SK-N-SH (cell line): Measurements from ENCODE around the gene ACSS1.

Source experiments
- CTCF ChIP-seq: fragments of 200-600 bp; sonication (generic); IDR thresholded peaks from 2 replicates; pipeline ENCODE4 v1.6.1; 2017; ENCODE audit warnings: antibody characterized with exemption, mild to moderate bottlenecking, moderate library complexity
- EP300 ChIP-seq, 2 experiments: IDR thresholded peaks; 2 replicates each; pipeline versions ENCODE4 v1.4.0 to v1.6.1; 2012; ENCODE audit warnings: borderline replicate concordance in 1 of 2, low read depth in 1 of 2, low read length in 1 of 2
- GABPA ChIP-seq: IDR thresholded peaks from 2 replicates; pipeline ENCODE4 v1.4.0; 2012; ENCODE audit warnings: low read depth, mild to moderate bottlenecking
- MAX ChIP-seq: IDR thresholded peaks from 2 replicates; pipeline ENCODE4 v1.4.0; 2012; ENCODE audit warnings: low read depth
- MXI1 ChIP-seq: IDR thresholded peaks from 2 replicates; pipeline ENCODE4 v1.6.1; 2012; ENCODE audit warnings: mild to moderate bottlenecking, low read depth, low read length, improper control_type of control experiment
- POLR2AphosphoS5 ChIP-seq: IDR thresholded peaks from 2 replicates; pipeline ENCODE4 v1.6.1; 2012; ENCODE audit warnings: low read depth, low read length
- RCOR1 ChIP-seq: fragments of 150-350 bp; IDR thresholded peaks from 2 replicates; pipeline ENCODE4 v1.6.1; 2017; ENCODE audit warnings: antibody characterized with exemption, low read length
- RXRA ChIP-seq: IDR thresholded peaks from 2 replicates; pipeline ENCODE4 v1.4.0; 2012; ENCODE audit warnings: low read depth, mild to moderate bottlenecking, borderline replicate concordance
- SIN3A ChIP-seq: IDR thresholded peaks from 2 replicates; pipeline ENCODE4 v1.6.1; 2012; ENCODE audit warnings: low read depth, mild to moderate bottlenecking, low read length, moderate library complexity, borderline replicate concordance
- SMC3 ChIP-seq: IDR thresholded peaks from 2 replicates; pipeline ENCODE4 v1.6.1; 2012; ENCODE audit warnings: low read depth, low read length, improper control_type of control experiment
- USF2 ChIP-seq: fragments of 150-350 bp; IDR thresholded peaks from 2 replicates; pipeline ENCODE4 v1.6.1; 2017; ENCODE audit warnings: antibody characterized with exemption, low read length, low read depth, borderline replicate concordance
- YY1 ChIP-seq: IDR thresholded peaks from 2 replicates; pipeline ENCODE4 v1.4.0; 2012; ENCODE audit warnings: low read depth, mild to moderate bottlenecking

GRCh38 chr20:25054096-25054820 lies 3.7 kb downstream of the ACSS1 start:
- TF ChIP-seq CTCF (no peak), EP300 (IDR thresholded peaks at IDR 0.05; ENCODE audit: borderline replicate concordance in 1 of 2, low read depth in 1 of 2, low read length in 1 of 2) (no peak), SIN3A (no peak), YY1 (no peak), POLR2AphosphoS5 (no peak), SMC3 (no peak), MXI1 (no peak), RCOR1 (no peak), USF2 (no peak), MAX (no peak), RXRA (no peak), GABPA (no peak)
